Neuronal stem cell (in vitro differentiated cells): ENCODE results near the gene CALML5.
"Not testable (repeated sequence)": the region's sequence is repeated elsewhere in the genome, so short reads cannot be mapped to it uniquely, and the experiment has no call there.

Source experiments
- DNase-seq: peaks from one replicate; pipeline ENCODE4 v3.0.0-alpha.2; 2013; ENCODE audit warnings: low spot score
- H2AFZ ChIP-seq: one replicate; pipeline ENCODE4 v1.6.1; 2013; ENCODE audit warnings: mild to moderate bottlenecking, low read length, inconsistent platforms
- H2AK5ac ChIP-seq: 2 replicates; pipeline ENCODE4 v1.6.1; 2013; ENCODE audit warnings: low read depth, mild to moderate bottlenecking, inconsistent platforms, low read length, moderate library complexity, mixed read lengths
- H2BK120ac ChIP-seq: 2 replicates; pipeline ENCODE4 v1.6.1; 2013; ENCODE audit warnings: low read depth, mild to moderate bottlenecking, inconsistent platforms, low read length, moderate library complexity, mixed read lengths
- H2BK12ac ChIP-seq: one replicate; pipeline ENCODE4 v1.6.1; 2013; ENCODE audit warnings: low read length, inconsistent platforms
- H2BK15ac ChIP-seq: 2 replicates; pipeline ENCODE4 v1.6.1; 2013; ENCODE audit warnings: mild to moderate bottlenecking, low read length, inconsistent platforms, mixed read lengths
- H2BK5ac ChIP-seq: one replicate; pipeline ENCODE4 v1.6.1; 2013; ENCODE audit warnings: inconsistent platforms, mild to moderate bottlenecking, low read length, moderate library complexity
- H3K14ac ChIP-seq: one replicate; pipeline ENCODE4 v1.6.1; 2013; ENCODE audit warnings: low read length, inconsistent platforms
- H3K18ac ChIP-seq: 2 replicates; pipeline ENCODE4 v1.6.1; 2013; ENCODE audit warnings: low read length, inconsistent platforms
- H3K23ac ChIP-seq: 2 replicates; pipeline ENCODE4 v1.6.1; 2013; ENCODE audit warnings: low read depth, mild to moderate bottlenecking, mixed read lengths, low read length, inconsistent platforms; ENCODE audit not compliant: poor library complexity
- H3K27ac ChIP-seq: replicated peaks from 3 replicates; pipeline ENCODE4 v1.5.1; 2013; ENCODE audit warnings: low read length, inconsistent platforms
- H3K27me3 ChIP-seq, 3 experiments: 2 replicates each; pipeline ENCODE4 v1.6.1; 2013; ENCODE audit warnings: low read length in 3 of 3, mild to moderate bottlenecking in 2 of 3, inconsistent platforms in 1 of 3, low read depth in 1 of 3, mixed read lengths in 1 of 3, moderate library complexity in 1 of 3; ENCODE audit not compliant: control insufficient read depth in 3 of 3, insufficient read depth in 3 of 3
- H3K36me3 ChIP-seq, 2 donors: replicated peaks in 1 of 2; 2 replicates each; pipeline ENCODE4 v1.6.1; 2013; ENCODE audit warnings: low read length in 2 of 2; ENCODE audit not compliant: control insufficient read depth in 2 of 2, insufficient read depth in 2 of 2
- H3K4ac ChIP-seq: 2 replicates; pipeline ENCODE4 v1.6.1; 2013; ENCODE audit warnings: inconsistent platforms, mild to moderate bottlenecking, low read length, moderate library complexity
- H3K4me1 ChIP-seq, 2 donors: 1 replicate in 1 of 2; 2 replicates in 1 of 2; pipeline ENCODE4 v1.6.1; 2013; ENCODE audit warnings: low read length in 2 of 2, low read depth in 1 of 2; ENCODE audit not compliant: control insufficient read depth in 2 of 2, insufficient read depth in 1 of 2
- H3K4me2 ChIP-seq: one replicate; pipeline ENCODE4 v1.6.1; 2013; ENCODE audit warnings: mild to moderate bottlenecking, low read length, inconsistent platforms; ENCODE audit not compliant: insufficient read depth, poor library complexity, severe bottlenecking
- H3K4me3 ChIP-seq, 2 donors: 2 replicates each; pipeline ENCODE4 v1.5.1; 2013; ENCODE audit warnings: low read length in 2 of 2, mild to moderate bottlenecking in 2 of 2, inconsistent platforms in 1 of 2, moderate library complexity in 1 of 2
- H3K79me1 ChIP-seq: one replicate; pipeline ENCODE4 v1.6.1; 2013; ENCODE audit warnings: low read depth, mild to moderate bottlenecking, inconsistent platforms, low read length, moderate library complexity
- H3K9ac ChIP-seq: one replicate; pipeline ENCODE4 v1.6.1; 2013; ENCODE audit warnings: mild to moderate bottlenecking, low read depth, low read length, inconsistent platforms; ENCODE audit not compliant: poor library complexity
- H3K9me3 ChIP-seq, 2 donors: replicated peaks in 1 of 2; 2 replicates each; pipeline versions ENCODE3 to v1.6.1; 2013; ENCODE audit warnings: low read length in 2 of 2, mild to moderate bottlenecking in 2 of 2, inconsistent platforms in 1 of 2, low read depth in 1 of 2, mixed read lengths in 1 of 2, moderate library complexity in 1 of 2; ENCODE audit not compliant: control insufficient read depth in 2 of 2, insufficient read depth in 1 of 2
- H4K8ac ChIP-seq: one replicate; pipeline ENCODE4 v1.6.1; 2013; ENCODE audit warnings: low read depth, mild to moderate bottlenecking, inconsistent platforms, low read length, moderate library complexity
- H4K91ac ChIP-seq: one replicate; pipeline ENCODE4 v1.6.1; 2013; ENCODE audit warnings: low read length, low read depth, mild to moderate bottlenecking, inconsistent platforms; ENCODE audit not compliant: poor library complexity
- WGBS, 2 donors: extraction: QIAGEN DNeasy Blood & Tissue Kit; methylation state at CpG; one replicate each; pipeline ENCODE4 v1.1.7; 2013; ENCODE audit warnings: missing lambda C conversion rate in 2 of 2, mixed read lengths in 1 of 2; ENCODE audit not compliant: insufficient read length in 2 of 2, insufficient replicate concordance in 1 of 2; ENCODE audit errors: extremely low coverage in 2 of 2; 5-methylcytosine and 5-hydroxymethylcytosine counted together

CALML5 gene

GRCh38 chr10:5474642-5475041 lies 24.7 kb downstream of the CALML5 start:
- H4K8ac ChIP-seq, H3K23ac ChIP-seq, H3K9ac ChIP-seq, H4K91ac ChIP-seq, H3K79me1 ChIP-seq, H2AK5ac ChIP-seq, H2BK12ac ChIP-seq, H3K14ac ChIP-seq, H2BK5ac ChIP-seq, H3K27ac ChIP-seq, H3K4me3 ChIP-seq, H3K18ac ChIP-seq, H3K9me3 ChIP-seq, H2BK15ac ChIP-seq, H3K4ac ChIP-seq, H3K27me3 ChIP-seq, H2AFZ ChIP-seq, DNase-seq, H3K36me3 ChIP-seq, H2BK120ac ChIP-seq, H3K4me2 ChIP-seq, H3K4me1 ChIP-seq: not testable (repeated sequence)
- no CpG with 5 or more reads among the region's 4 CpGs for WGBS, 2 donors

- Histone ChIP-seq H3K9me3 (peaks cover 5 to 6% of the 10 kb centered on the region in 2 donors), H3K4me2 (no peak overlapping the region), H2BK15ac (peak overlapping the region; percentile 38), H3K27ac (no peak overlapping the region), H2AK5ac (no peak overlapping the region), H3K4me1 (peaks cover 7 to 13% of the 10 kb centered on the region in 2 donors), H2BK12ac (no peak overlapping the region), H3K4me3 (no peak overlapping the region), H3K4ac (no peak overlapping the region), H2BK5ac (peak overlapping the region; percentile 71), H3K27me3 (no peaks in the 10 kb centered on the region), H3K18ac (peak overlapping the region; percentile 27), H3K79me1 (no peaks in the 10 kb centered on the region), H4K8ac (no peak overlapping the region), H2BK120ac (no peak overlapping the region), H2AFZ (no peak overlapping the region), H4K91ac (no peak overlapping the region), H3K36me3 (no peaks in the 10 kb centered on the region), H3K14ac (no peak overlapping the region), H3K23ac (peak overlapping the region; percentile 55), H3K9ac (no peak overlapping the region)
- no CpG with 5 or more reads among the region's 15 CpGs for WGBS, 2 donors
- DNase-seq = no peak
Measured at GRCh38 chr10:5470062-5470751, 29.2 kb downstream of the CALML5 start.

- peak overlapping the region; percentile 57 for H3K18ac ChIP-seq
- H2AK5ac ChIP-seq = peak overlapping the region; percentile 82
- WGBS, 2 donors = no CpG with 5 or more reads among the region's 15 CpGs
- H3K4me1 ChIP-seq = peaks cover 7 to 13% of the 10 kb centered on the region in 2 donors
- H3K36me3 ChIP-seq = no peaks in the 10 kb centered on the region
- no peak for DNase-seq
- H3K9ac ChIP-seq = no peak overlapping the region
- H2BK120ac ChIP-seq = no peak overlapping the region
- H2BK5ac ChIP-seq = no peak overlapping the region
- H3K27me3 ChIP-seq = no peaks in the 10 kb centered on the region
- H3K23ac ChIP-seq = peak overlapping the region; percentile 37
- no peak overlapping the region for H3K4me2 ChIP-seq
- no peak overlapping the region for H4K8ac ChIP-seq
- H2AFZ ChIP-seq = peak overlapping the region; percentile 35
- H2BK15ac ChIP-seq = peak overlapping the region; percentile 83
- H3K4me3 ChIP-seq = peak overlapping the region in 1 of 2 donors; percentile 47
- H2BK12ac ChIP-seq = no peak overlapping the region
- no peak overlapping the region for H3K27ac ChIP-seq
- peak overlapping the region; percentile 9 for H3K14ac ChIP-seq
- H3K79me1 ChIP-seq = no peaks in the 10 kb centered on the region
- H3K9me3 ChIP-seq = peaks cover 5 to 9% of the 10 kb centered on the region in 2 donors
- no peak overlapping the region for H4K91ac ChIP-seq
- H3K4ac ChIP-seq = no peak overlapping the region
Measured at GRCh38 chr10:5469353-5470061, 29.9 kb downstream of the CALML5 start.
